ENCODE data around the gene ENOX2. TPM values are rescaled to one million over a fixed set of nuclear protein-coding genes. Genes with fewer than 3 reads are reported as not detected.

Gene ENOX2
- total RNA-seq, 1 experiment from 2014 or later, result 21.4 TPM

DNA sequence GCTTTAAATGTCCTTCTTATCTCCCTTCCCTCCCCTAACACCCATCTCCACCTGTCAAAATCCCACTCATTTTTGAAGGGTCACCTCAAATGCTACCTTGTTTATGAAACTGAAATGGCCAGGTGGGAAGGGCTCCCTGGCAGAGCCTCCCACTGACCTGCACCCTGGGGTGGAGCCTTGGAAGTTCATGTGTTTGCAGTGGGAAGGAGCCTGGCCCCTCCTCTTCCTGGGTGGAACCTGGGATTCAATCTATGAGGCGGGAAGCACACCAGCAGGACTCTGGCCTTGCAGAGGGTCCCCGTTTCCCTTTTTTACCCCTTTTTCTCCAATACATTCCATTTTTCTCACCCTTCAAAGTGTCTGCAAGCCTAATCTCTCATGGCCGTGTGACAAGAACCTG is 197.4 kb downstream of the ENOX2 start:
- H4K20me1 ChIP-seq (ENCODE audit: insufficient read depth), result no peaks in the 10 kb centered on the region
- no peaks in the 10 kb centered on the region for H3K9me2 ChIP-seq (ENCODE audit: insufficient read depth)
- no peaks in the 10 kb centered on the region for H3K4me1 ChIP-seq (replicated peaks; ENCODE audit: insufficient read depth)
- no peaks in the 10 kb centered on the region for H3K36me3 ChIP-seq (ENCODE audit: low read depth)
- ChIA-PET POLR2A (ENCODE audit: unreplicated experiment) (no interaction called here), CTCF (no interaction called here)
- no peaks in the 10 kb centered on the region for H3K9me3 ChIP-seq (ENCODE audit: insufficient read depth, low read depth)
- H3K4me3 ChIP-seq, result no peak overlapping the region
- no peak for DNase-seq
- H3F3A ChIP-seq (ENCODE audit: insufficient read depth, low read depth), result no peaks in the 10 kb centered on the region
- BruUV-seq (replicated peaks), result no TSS peak
- no peaks in the 10 kb centered on the region for H3K79me2 ChIP-seq (ENCODE audit: low read depth)
- intact Hi-C loops (cut with micrococcal nuclease; ENCODE audit: unreplicated experiment), result no loop called here
- TF ChIP-seq EZH2 (IDR thresholded peaks at IDR 0.05; ENCODE audit: low read depth), result no peak
- TF ChIP-seq, protein P1, sequence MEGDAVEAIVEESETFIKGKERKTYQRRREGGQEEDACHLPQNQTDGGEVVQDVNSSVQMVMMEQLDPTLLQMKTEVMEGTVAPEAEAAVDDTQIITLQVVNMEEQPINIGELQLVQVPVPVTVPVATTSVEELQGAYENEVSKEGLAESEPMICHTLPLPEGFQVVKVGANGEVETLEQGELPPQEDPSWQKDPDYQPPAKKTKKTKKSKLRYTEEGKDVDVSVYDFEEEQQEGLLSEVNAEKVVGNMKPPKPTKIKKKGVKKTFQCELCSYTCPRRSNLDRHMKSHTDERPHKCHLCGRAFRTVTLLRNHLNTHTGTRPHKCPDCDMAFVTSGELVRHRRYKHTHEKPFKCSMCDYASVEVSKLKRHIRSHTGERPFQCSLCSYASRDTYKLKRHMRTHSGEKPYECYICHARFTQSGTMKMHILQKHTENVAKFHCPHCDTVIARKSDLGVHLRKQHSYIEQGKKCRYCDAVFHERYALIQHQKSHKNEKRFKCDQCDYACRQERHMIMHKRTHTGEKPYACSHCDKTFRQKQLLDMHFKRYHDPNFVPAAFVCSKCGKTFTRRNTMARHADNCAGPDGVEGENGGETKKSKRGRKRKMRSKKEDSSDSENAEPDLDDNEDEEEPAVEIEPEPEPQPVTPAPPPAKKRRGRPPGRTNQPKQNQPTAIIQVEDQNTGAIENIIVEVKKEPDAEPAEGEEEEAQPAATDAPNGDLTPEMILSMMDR (conservative IDR thresholded peaks at IDR 0.05), result no peak
- no peak overlapping the region for H2AFZ ChIP-seq
- no peak overlapping the region for H3K4me2 ChIP-seq
- no peak overlapping the region for H3K27ac ChIP-seq
- no peaks in the 10 kb centered on the region for H3K27me3 ChIP-seq (ENCODE audit: insufficient read depth, low read depth)

DNA sequence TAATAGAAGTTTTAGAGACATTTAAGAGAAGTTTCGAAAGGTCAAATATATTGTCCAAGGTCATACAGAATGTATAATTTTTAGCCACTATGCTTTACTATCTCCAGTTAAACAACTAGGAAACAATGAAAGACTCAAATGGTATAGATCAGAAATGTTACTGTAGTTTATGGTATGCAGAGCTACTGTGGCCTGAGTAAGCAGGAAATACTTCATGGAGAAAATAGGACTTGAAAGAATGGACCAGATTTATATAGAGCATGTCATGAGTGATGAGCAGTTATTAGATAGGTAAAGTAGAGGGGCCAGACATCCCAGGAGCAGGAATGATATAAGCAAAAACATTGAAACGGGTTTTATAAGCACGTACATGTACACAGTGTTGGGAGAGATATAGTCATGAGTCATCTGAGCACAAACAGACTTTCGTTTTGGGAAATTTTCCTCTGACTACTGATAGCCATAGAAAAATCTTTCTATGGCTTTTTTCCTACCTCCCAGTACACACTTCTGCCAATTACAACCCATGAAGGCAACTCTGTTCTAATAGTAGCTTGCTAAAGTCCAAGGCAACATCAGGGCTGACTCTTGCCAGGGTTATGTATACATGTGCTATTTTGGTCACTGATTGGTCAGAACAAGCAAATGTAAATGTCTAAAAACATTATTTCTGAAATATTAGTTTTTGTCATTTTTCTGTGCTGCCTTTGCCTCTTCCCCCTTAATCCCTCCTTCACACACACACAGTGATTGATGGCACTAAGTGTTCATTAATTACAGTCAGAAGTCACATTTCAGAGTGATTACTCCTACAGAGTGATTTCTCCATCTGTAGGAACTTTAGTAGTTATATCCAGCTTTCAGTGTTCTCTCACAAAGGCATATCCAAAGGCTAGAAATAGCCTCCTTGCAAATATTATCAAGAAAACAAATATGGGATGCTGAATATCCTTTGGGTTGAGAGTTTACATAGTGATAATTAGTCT is 198.7 kb downstream of the ENOX2 start:
- no peak for DNase-seq
- 0 out of 2 replicates have a peak overlapping the region, but pooled peaks have one; percentile 6 for H3K4me2 ChIP-seq
- POLR2A ChIA-PET (ENCODE audit: unreplicated experiment), result no interaction called here

DNA sequence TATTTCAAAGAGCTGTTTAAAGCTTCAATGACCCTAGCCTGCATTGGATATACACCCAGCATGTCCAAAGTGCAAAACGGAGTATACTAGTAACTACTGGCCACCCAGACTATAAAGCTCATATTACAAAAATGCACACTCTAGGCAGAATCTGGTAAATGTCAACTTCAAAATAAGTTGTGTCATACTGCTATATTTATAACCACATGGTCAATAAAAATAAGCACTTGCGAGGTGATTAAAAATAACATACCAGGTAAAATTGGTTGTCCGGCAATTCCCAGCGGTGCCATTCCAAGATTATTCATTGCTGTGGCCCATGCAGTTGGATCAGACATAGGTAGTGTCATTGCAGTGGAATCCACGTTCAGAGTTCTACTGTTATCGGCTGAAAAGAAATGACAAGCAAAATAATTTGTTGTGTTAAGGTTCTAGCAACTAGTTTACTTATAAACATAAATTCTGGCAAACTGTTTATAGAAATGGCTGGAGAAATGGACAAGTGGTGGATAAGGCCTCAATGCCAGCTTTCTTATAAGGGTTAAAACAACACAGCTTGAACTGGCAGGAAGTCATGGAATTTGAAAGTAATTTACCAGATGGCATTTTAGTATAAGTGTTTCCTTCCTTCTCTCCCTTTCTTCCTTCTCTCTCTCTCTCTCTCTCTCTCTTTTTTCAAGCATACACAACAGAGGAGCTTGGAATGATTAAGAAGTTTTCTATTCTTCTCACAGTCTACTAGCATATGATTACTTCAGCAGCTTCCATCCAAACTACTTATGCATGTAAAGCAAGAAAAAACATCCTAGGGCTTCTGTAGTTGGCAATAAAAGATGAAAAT is 199.9 kb downstream of the ENOX2 start:
- CTCF ChIA-PET, result interaction anchor here (0.7 kb wide), 1 partner anchor 974 kb away, joined by 7 read pairs; no protein-coding TSS in a partner anchor
- Histone ChIP-seq H3K27ac (no peak overlapping the region), H4K20me1 (ENCODE audit: insufficient read depth) (no peaks in the 10 kb centered on the region), H3K79me2 (ENCODE audit: low read depth) (no peaks in the 10 kb centered on the region), H3K4me3 (no peak overlapping the region), H3K9me3 (ENCODE audit: insufficient read depth, low read depth) (no peaks in the 10 kb centered on the region), H3K9me2 (ENCODE audit: insufficient read depth) (no peaks in the 10 kb centered on the region; the same call in 1 of the 2 replicates), H3K4me2 (no peak overlapping the region), H3K4me1 (replicated peaks; ENCODE audit: insufficient read depth) (no peaks in the 10 kb centered on the region), H3F3A (ENCODE audit: insufficient read depth, low read depth) (no peaks in the 10 kb centered on the region), H3K36me3 (ENCODE audit: low read depth) (no peaks in the 10 kb centered on the region), H2AFZ (no peak overlapping the region), H3K27me3 (ENCODE audit: insufficient read depth, low read depth) (no peaks in the 10 kb centered on the region)
- POLR2A ChIA-PET (ENCODE audit: unreplicated experiment), result no interaction called here
- intact Hi-C loops (cut with micrococcal nuclease; ENCODE audit: unreplicated experiment), result no loop called here
- no TSS peak for BruUV-seq (replicated peaks)
- TF ChIP-seq, protein P1 (conservative IDR thresholded peaks at IDR 0.05), result no peak
- no peak for TF ChIP-seq EZH2 (IDR thresholded peaks at IDR 0.05; ENCODE audit: low read depth)
- DNase-seq, result no peak

More for the DNA sequence above, 198.7 kb downstream of the ENOX2 start:
- Histone ChIP-seq H3K27ac (0 out of 2 replicates have a peak overlapping the region, but pooled peaks have one; percentile 11), H3K4me3 (no peak overlapping the region), H2AFZ (no peak overlapping the region), H3K9me3 (ENCODE audit: insufficient read depth, low read depth) (no peaks in the 10 kb centered on the region), H3F3A (ENCODE audit: insufficient read depth, low read depth) (no peaks in the 10 kb centered on the region), H4K20me1 (ENCODE audit: insufficient read depth) (no peaks in the 10 kb centered on the region), H3K79me2 (ENCODE audit: low read depth) (no peaks in the 10 kb centered on the region), H3K27me3 (ENCODE audit: insufficient read depth, low read depth) (no peaks in the 10 kb centered on the region), H3K9me2 (ENCODE audit: insufficient read depth) (no peaks in the 10 kb centered on the region; the same call in 1 of the 2 replicates), H3K4me1 (replicated peaks; ENCODE audit: insufficient read depth) (no peaks in the 10 kb centered on the region), H3K36me3 (ENCODE audit: low read depth) (no peaks in the 10 kb centered on the region)
- intact Hi-C loops (cut with micrococcal nuclease; ENCODE audit: unreplicated experiment), result no loop called here
- no TSS peak for BruUV-seq (replicated peaks)
- TF ChIP-seq, protein P1 (conservative IDR thresholded peaks at IDR 0.05), result no peak
- no peak for TF ChIP-seq EZH2 (IDR thresholded peaks at IDR 0.05; ENCODE audit: low read depth)
- CTCF ChIA-PET, result no interaction called here

All from PC-9 (cell line).